H54 (cell line): ENCODE measurements around the gene CDH22.

Experiments used
- DNase-seq: peaks from one replicate; pipeline ENCODE4 v3.0.0; 2011; ENCODE audit warnings: low spot score, mixed read lengths; ENCODE audit not compliant: insufficient read length
- FAIRE-seq: peaks from 3 replicates; lab custom pipeline; 2011; peaks lifted over from hg19 to GRCh38; lab: Jason Lieb, UNC
- POLR2A ChIP-seq: IDR thresholded peaks from 2 replicates; pipeline ENCODE4 v1.6.1; 2011; ENCODE audit warnings: low read depth, mild to moderate bottlenecking, low read length

Gene CDH22

DNA sequence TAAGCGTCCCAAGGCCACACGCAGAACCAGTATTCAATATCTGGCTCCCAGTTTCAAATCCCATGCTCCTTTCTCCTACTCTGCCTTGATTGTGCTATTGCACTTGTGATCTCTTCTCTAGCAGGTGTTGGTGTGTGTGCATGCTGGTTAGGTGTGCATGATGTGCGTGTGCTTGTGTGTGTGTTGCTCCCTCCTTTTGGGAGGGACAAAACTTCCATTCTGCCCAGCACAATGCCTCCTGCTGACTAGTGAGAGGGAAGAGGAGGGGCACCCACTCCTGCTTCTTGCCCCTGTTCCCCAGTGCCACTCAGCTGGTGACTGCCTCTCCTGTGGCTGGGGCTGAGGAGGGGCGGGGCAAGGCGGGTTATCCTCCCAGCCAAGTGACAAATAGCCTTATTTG lies 170.5 kb downstream of the CDH22 start:
- no peak for FAIRE-seq
- no peak for TF ChIP-seq POLR2A
- DNase-seq, result no peak

DNA sequence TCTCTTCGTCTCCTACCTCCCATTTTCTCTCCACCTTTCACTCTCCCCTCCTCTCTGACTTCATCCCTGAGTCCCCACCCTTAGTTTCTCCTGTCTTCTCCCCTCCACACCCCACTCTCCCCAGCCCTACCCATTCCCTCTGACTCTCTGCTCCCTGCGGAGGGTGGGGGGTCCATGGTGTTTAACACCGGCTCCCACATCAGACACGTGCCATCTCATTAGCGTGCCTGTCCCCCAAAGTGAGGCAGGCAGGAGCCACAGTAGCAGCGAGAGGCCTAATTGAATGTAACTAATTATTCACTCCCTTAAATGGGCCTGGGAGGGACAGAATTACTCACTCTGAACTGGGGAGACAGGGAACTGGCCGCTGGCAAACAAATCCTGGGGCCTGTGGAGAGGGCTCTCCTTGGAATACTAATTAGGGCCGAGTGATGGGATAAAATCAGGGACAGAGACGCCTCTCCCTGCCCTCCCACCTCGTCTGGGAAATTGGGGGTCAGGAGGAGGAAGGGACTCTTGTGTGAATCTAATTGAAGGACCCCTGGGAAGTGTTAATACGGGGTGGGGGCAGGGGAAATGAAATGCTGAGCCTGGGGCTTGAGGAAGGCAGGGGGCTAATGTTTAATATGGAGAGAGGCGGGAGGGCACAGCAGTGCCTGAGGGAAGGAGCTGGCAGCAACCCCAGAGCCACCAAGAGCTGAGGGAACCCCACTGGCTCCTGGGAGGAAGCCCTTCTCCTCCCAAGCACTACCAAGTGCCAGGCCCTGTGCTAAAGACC lies 172.3 kb downstream of the CDH22 start:
- FAIRE-seq, result no peak
- TF ChIP-seq POLR2A, result no peak

DNA sequence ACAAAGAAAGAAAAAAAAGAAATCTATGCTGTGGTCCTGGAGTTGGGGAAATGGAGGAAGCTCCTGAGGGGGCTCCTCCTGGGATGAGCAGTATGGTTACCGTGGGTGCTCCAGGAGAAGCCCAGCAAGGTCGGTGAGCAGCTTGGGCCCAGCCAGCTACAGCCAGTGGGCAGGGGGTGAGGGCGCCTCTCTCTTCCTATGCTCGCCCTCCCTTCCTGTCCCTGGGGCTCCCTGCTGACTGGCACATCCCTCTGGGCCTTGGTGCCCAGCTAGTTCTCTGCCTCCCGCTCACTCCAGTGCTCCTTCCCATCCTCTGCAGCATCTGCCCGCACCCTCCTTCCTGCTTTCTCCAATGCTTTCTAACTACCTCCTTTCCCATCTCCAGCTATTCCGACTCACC lies 173.6 kb downstream of the CDH22 start:
- no peak for TF ChIP-seq POLR2A
- DNase-seq (no peak), FAIRE-seq (no peak)

More for the DNA sequence above, 172.3 kb downstream of the CDH22 start:
- DNase-seq, result no peak

DNA sequence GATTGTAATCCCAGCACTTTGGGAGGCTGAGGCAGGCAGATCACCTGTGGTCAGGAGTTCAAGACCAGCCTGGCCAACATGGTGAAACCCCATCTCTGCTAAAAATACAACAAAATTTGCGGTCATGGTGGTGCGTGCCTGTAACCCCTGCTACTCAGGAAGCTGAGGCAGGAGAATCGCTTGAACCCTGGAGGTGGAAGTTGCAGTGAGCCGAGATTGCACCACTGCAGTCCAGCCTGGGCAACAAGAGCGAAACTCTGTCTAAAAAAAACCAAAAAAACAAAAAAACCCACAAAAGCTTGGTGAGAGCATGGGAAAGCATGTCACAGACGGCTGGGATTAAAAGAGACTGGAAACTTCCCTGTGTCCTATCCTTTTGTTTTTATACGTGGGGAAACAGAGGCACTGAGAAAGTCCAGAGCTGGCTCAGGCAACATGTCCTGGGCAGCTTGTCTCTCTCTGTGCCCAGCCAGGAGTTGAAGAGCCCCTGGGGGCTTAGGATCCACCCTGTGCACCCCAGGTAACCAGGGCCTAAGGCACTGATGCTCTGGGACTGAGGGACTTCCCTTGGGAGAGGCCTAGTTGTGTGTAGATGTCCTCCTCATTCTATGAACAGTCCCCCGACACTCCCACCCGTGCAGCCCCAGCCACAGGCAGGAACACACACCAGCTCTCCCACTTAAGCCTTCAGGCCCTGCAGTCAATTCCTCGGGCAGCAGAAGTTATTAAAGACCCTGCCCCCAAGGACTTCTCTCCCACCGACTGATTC lies 174.2 kb downstream of the CDH22 start:
- no peak for TF ChIP-seq POLR2A

DNA sequence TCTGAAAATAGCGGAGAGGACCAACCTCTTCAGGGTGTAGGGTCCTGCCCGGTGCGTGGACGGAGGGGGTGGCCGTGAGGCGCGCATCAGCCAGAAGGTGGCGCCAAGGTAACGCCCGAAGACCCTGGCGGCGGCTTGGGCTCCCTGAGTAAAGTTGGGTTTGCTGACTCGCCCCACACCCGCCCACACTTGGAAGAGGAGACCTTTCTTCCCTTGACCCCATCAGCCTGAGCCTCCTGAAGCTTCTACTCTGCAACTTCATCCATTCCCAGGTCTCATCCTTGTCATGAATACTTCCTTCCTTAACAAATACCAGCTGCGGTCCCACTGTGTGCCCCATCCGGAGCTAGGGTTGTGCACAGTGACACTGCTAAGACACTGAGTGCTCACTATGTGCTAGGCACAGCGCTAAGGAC lies 175.6 kb downstream of the CDH22 start:
- TF ChIP-seq POLR2A, result no peak
- DNase-seq, result peak; percentile 79
- no peak for FAIRE-seq

More for the DNA sequence above, 174.2 kb downstream of the CDH22 start:
- no peak for DNase-seq
- no peak for FAIRE-seq

DNA sequence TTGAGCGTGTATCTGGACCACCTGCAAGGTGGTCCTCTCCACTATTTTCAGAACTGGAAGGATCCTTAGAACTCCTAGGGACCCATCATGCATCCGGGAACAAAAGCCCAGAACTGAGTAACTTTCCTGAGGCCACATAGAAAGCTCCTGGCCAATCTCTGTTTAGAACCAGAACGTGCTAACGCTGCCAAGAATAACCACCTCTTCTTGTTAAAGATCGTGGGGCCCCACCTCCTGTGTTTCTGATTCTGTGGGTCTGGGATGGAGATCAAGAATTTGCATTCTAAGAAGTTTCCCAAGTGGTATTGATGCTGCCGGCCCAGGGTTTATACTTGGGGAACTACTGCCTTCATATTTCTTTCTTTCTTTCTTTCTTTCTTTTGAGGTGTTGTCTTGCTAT lies 176.9 kb downstream of the CDH22 start:
- TF ChIP-seq POLR2A, result no peak
- DNase-seq (no peak), FAIRE-seq (no peak)

DNA sequence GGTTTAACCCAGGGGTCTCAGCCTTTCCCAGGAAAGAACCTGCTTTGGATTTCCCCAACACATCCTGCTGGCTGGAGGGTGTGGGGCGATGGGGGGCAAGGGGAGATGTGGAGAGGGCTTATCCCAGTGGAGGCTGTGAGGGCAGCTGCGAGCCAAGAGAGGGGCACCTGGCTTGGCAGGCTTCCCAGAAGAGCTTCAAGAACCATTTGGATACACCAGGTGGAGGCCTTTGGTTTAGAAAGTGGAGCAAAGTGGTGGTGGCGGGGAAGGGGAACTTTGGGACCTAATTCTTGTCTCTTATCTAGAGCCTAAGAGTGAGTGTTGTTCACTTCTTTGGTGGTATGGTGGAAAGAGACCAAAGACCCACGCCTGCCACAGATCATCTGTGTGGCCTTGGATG lies 177.8 kb downstream of the CDH22 start:
- no peak for TF ChIP-seq POLR2A
- FAIRE-seq, result no peak
- DNase-seq, result no peak

DNA sequence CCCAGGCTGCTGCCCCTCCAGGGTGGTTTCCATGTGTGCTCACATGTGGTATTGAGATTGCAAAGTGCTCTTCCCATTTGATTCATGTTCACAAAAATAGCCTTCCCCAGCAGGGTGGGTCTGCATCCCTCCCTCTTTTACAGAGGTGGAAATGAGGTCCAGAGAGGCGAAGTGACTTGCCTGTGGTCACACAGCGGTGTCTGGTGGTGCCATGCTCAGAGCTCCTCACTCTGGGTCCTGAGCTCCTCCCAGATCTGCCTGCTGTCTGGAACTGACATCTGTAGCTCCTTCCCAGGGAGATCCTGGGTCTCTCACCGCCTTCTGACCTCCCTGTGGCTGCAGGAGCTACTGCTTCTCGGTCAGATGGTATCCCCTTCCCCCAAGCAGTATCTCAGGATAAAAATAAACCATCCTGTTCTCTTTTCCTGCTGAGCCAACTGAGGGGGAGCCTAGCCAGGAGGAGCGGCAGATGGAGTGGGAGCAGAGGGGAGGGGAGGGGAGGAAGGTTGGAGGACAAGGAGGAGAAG lies 178.3 kb downstream of the CDH22 start:
- FAIRE-seq (no peak), DNase-seq (no peak)
- TF ChIP-seq POLR2A, result no peak

DNA sequence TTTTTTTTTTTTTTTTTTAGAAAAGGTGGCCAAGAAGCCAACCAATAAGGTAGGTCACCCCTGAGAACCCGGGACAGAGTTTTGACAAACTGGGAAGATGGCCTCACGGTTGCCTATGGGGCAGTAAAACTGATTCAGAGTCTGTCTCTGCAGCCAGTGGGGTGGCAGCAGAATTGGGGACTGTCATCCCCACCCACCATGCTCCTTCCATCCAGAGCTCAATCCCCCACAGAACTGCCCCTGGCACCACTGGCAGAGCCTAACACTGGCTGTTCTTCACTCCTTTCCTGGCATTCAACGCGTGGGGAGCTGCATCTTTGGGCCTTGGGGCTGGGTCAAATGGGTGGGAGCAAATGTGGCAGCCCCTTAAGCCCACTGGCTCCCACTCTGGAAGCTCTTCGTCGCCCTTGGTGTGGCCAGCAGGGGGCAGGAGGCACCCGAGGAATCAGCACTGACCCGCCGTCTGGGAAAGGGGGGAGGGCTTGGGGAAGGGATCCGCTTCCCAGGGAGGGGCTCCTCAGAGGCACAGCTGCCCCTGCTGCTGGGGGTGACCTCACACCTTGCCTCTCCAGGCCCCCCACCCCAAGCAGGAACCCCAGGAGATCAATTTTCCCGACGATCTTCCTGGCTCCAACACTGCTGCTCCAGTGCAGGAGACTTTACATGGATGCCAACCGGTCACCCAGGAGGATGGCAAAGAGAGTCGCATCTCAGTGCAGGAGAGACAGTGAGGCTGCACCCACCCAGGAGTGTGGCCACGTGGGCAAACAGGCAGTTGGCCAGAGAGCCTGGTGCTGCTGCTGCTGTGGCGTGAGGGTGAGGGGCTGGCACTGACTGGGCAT lies 179.8 kb downstream of the CDH22 start:
- FAIRE-seq (no peak), DNase-seq (peak; percentile 47)
- TF ChIP-seq POLR2A, result no peak

DNA sequence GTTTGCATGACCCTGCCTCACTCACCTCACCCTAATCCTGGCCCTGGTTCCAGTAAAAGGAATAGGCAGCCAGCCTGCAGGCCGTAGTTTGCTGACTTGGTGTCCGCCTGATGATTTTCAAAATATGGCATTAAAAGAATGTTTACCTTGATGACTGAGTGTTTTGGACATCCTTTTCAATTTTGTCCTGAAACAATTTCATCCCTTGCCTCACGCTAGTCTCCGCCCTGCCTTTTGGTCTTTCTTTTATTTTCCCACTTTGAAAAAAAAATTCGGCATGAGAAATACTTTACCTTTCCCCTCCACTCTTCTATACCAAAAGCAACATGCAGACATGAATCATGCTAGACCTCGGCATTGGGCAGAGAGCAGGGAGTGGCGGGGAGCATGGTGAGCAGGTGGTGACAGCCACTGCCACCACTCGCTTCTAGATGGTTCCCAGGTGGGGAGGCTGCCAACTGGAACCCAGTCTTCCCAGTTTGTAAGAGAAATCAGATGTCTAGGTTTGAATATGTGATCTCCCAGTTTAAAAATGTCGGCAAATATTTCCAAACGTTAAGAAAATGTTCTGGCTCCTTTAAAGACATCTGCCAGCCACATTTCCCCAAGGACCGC lies 180.8 kb downstream of the CDH22 start:
- DNase-seq, result no peak
- no peak for TF ChIP-seq POLR2A
- FAIRE-seq, result no peak

DNA sequence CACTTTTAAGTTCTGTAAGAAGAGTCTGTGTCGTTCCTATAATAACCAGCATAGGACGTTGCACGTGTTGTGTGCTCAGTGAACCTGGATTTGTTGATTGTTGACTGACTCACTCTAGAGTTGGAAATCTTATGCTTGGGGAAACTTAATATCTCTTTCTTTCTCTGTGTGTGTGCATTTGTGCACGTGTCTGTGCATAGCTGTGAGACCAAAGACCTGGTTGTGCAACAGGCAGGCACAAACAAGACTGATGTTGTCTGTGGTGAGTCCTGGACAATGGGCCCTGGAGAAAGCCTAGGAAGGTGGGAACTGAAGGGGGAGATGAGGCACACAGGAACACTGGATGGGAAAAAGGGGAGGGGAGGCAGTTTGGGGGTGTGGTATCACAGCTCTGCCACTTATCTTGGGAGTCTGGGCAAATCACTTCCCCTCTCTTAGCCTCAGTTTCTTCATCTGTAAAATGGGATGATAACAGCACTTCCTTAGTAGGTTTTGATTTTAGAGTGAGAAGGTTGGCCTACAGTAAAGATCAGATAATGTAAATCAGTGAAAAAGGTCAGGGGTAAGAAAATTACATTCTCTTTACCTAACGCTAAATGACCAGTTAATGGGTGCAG lies 181.8 kb downstream of the CDH22 start:
- no peak for TF ChIP-seq POLR2A
- no peak for DNase-seq
- FAIRE-seq, result no peak
